Bronchial epithelial cell (primary cell): ENCODE results near the gene EPC2. TPM values are rescaled to one million over a fixed set of nuclear protein-coding genes. Genes with fewer than 3 reads are reported as not detected.
"Not testable (repeated sequence)": the region's sequence is repeated elsewhere in the genome, so short reads cannot be mapped to it uniquely, and the experiment has no call there.

Source experiments
- DNase-seq: peaks from one replicate; pipeline ENCODE4 v3.0.0-alpha.2; 2010; ENCODE audit warnings: low read depth
- FAIRE-seq: peaks from 2 replicates; lab custom pipeline; 2011; peaks lifted over from hg19 to GRCh38; lab: Jason Lieb, UNC
- H3K27me3 ChIP-seq: 2 replicates; pipeline ENCODE4 v1.5.1; 2011; ENCODE audit warnings: low read length; ENCODE audit not compliant: control insufficient read depth, insufficient read depth
- H3K36me3 ChIP-seq: 2 replicates; pipeline ENCODE4 v1.5.1; 2011; ENCODE audit warnings: low read length; ENCODE audit not compliant: control insufficient read depth, insufficient read depth
- H3K4me3 ChIP-seq: 2 replicates; pipeline ENCODE4 v1.5.1; 2011; ENCODE audit warnings: mild to moderate bottlenecking, low read depth, low read length, control low read depth
- CTCF ChIP-seq: IDR thresholded peaks from 2 replicates; pipeline ENCODE4 v1.5.1; 2011; ENCODE audit warnings: mild to moderate bottlenecking, moderate library complexity, low read length, control low read depth, inconsistent platforms; ENCODE audit not compliant: insufficient read depth, severe bottlenecking
- total RNA-seq: library from RNA; depleted of rRNA; stranded (reverse); fragments of >200 nt; gene quantifications from 2 replicates; pipeline ENCODE4 v1.2.1, GENCODE V29; 2014

EPC2 gene
- total RNA-seq, 1 donor from 2014 or later: 10.8 TPM

DNA sequence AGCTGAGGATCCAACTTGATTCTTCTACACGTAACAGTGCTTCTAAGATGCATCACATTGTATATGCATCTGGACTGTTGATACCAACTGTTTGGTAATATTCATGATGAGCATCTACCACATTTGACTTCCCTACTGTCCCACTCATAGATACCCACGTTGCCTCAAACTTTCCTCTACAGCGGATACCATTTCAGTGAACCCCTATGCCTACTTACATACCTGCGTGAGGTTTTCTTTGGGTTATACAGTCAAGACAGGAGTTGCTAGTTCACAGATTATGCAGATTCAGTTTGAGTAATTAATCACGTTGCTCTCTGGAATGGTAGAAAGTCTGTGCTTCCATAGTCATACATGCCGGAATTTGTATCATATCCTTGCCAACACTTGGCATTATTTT is 40.0 kb downstream of the EPC2 start:
- no peak for TF ChIP-seq CTCF
- no peaks in the 10 kb centered on the region for H3K36me3 ChIP-seq
- DNase-seq (no peak), FAIRE-seq (no peak)
- no peak overlapping the region for H3K4me3 ChIP-seq
- no peaks in the 10 kb centered on the region for H3K27me3 ChIP-seq

- no peak overlapping the region for H3K4me3 ChIP-seq
- no peak for TF ChIP-seq CTCF
- no peak for FAIRE-seq
Measured at GRCh38 chr2:148687543-148687942, 43.0 kb downstream of the EPC2 start.

DNA sequence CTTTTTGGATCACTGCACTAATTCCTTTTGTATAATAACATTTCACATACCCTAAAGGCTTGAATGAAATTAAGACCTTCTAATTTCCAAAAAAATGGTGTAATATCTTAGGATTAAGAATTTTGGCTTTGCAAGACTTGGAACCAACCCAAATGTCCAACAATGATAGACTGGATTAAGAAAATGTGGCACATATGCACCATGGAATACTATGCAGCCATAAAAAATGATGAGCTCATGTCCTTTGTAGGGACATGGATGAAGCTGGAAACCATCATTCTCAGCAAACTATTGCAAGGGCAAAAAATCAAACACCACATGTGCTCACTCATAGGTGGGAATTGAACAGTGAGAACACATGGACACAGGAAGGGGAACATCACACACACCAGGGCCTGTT is 43.5 kb downstream of the EPC2 start:
- H3K4me3 ChIP-seq, H3K36me3 ChIP-seq, H3K27me3 ChIP-seq, DNase-seq, FAIRE-seq: not testable (repeated sequence)

More at GRCh38 chr2:148687543-148687942, 43.0 kb downstream of the EPC2 start:
- H3K36me3 ChIP-seq: no peaks in the 10 kb centered on the region
- no peaks in the 10 kb centered on the region for H3K27me3 ChIP-seq
- no peak for DNase-seq

DNA sequence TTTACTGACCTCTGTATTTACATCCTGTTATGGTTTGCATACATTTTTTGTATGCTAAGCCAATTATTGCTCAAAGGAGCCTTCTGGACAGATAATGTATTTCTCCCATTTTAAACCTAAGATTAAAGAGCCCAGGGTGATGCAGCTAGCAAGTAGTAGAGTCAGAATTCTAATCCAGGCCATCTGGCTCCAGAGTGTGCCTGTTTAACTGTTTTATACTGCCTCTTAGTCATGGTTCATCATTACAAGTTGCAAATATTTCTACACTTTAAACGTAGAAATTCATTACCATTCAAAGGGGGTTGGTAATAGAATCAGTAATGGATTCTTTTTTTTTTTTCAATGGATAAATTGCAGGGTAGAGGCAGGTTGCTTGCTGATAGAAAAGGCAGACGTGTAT is 52.4 kb downstream of the EPC2 start:
- FAIRE-seq (no peak), DNase-seq (no peak)
- TF ChIP-seq CTCF: no peak
- H3K27me3 ChIP-seq: no peaks in the 10 kb centered on the region
- no peak overlapping the region for H3K4me3 ChIP-seq
- H3K36me3 ChIP-seq: peaks cover 1% of the 10 kb centered on the region

GRCh38 chr2:148699830-148700229 is 55.3 kb downstream of the EPC2 start:
- no peak for TF ChIP-seq CTCF
- FAIRE-seq (no peak), DNase-seq (no peak)
- no peak overlapping the region for H3K4me3 ChIP-seq
- no peaks in the 10 kb centered on the region for H3K27me3 ChIP-seq
- peaks cover 1% of the 10 kb centered on the region for H3K36me3 ChIP-seq

- no peak for DNase-seq
- TF ChIP-seq CTCF: no peak
- Histone ChIP-seq H3K36me3 (no peaks in the 10 kb centered on the region), H3K4me3 (no peak overlapping the region), H3K27me3 (no peaks in the 10 kb centered on the region)
- FAIRE-seq: no peak
Measured at GRCh38 chr2:148701039-148701438, 56.5 kb downstream of the EPC2 start.
